ENCODE data around the gene CHAT.

The CHAT gene

DNA sequence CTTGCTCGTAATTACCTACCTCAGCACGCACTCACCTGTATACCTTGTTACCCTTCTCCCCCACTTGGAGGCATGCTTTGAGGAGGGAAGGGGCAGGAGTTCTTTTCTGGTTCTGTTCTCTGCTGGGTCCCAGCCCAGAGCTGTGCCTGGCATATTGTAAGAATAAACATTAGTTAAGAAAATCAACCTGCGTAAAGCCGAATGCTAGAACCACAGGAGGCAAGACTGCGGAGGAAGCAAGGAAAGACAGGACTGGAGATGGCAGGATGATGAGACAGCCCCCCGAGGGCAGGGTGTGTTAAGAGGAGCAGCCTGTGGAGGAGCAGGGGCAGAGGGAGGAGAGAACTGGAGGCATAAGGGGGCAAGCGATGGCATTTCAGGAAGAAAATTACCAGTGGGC is 75.1 kb downstream of the CHAT start:
- no peak for DNase-seq (ENCODE audit: low read depth)

- DNase-seq (ENCODE audit: low read depth) = no peak
Measured at GRCh38 chr10:49689882-49690510, 76.2 kb downstream of the CHAT start.

GRCh38 chr10:49690698-49691356 is 77.0 kb downstream of the CHAT start:
- DNase-seq (ENCODE audit: low read depth) = no peak

- DNase-seq (ENCODE audit: low read depth) = no peak
Measured at GRCh38 chr10:49691588-49691987, 77.8 kb downstream of the CHAT start.

- DNase-seq (ENCODE audit: low read depth) = no peak
Measured at GRCh38 chr10:49694466-49694865, 80.6 kb downstream of the CHAT start.

DNA sequence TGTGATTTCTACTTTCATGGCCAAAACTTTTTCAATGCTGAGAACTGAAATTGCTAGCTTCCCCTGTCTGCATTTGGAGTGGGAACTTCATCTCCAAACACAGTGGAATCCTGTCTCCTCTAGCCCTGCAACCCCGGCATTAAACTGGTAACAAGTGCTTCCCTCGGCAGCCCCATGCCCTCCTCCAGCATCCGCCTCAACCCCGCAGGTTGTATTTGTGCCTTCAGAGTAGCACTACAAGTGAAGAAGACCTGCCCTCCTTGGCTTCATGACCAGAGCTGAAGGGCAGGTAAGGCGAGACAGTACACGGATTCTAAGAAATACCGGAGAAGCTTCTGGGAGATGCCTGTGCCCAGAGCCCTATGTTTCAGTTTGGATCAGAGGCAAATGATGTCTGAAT is 82.5 kb downstream of the CHAT start:
- DNase-seq (ENCODE audit: low read depth) = no peak

- DNase-seq (ENCODE audit: low read depth) = no peak
Measured at GRCh38 chr10:49698679-49699078, 84.8 kb downstream of the CHAT start.

GRCh38 chr10:49700211-49700610 is 86.4 kb downstream of the CHAT start:
- DNase-seq (ENCODE audit: low read depth) = no peak

DNA sequence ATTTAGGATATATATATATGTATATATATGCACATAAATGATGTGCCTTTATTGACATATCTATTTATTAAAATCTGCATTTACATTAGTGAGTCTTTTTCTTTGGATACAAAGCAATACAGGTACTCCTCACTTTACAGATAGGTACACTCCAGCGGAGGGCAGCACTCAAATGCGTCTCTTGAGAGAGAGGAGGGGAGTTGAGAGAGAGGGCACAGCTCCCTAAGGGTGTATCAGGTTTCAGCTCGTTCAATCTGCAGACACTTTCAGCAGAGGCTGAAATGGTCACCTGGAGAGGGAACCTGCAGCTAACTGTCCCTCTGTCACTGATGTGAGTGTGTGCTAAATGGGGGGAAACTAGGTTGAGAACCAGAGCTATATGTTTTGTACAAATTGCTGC is 87.2 kb downstream of the CHAT start:
- DNase-seq (ENCODE audit: low read depth) = no peak

- no peak for DNase-seq (ENCODE audit: low read depth)
Measured at GRCh38 chr10:49707585-49707984, 93.7 kb downstream of the CHAT start.

DNA sequence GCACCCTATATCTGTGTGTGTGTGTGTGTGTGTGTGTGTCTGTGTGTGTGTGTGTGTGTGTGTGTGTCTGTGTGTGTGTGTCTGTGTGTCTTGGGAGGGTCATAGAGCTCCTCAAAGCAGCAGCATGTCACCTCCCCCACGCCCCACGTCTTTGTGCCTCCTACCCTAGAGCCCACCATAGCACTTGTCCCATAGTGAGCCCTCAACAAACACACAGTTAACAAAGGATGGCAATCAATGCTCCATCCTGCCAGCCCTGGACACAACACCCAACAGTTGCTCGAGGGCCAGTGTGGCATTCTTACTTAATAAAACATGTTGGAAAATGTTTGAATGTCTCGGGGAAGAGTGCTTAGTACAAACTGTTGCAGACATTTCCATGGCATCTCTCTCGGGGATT is 96.1 kb downstream of the CHAT start:
- no peak for DNase-seq (ENCODE audit: low read depth)

DNA sequence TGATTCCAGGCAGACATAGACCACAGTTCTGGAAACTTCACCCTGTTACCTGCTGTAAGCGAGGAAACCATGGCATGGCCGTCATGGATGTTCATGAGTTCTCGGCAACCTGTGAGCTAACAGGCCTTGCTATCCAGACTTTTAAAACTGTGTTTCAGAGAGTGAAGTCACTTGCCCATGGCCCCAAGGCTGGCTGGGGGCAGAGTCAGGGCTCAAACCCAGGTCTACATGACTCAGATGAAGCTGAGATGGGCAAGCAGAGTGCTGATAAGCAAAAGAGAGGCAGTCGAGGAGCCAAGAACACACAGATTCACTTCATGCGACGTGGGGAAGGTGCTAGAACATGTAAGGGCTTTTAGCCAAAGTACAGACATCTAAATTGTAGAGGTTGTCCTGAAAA is 97.1 kb downstream of the CHAT start:
- no peak for DNase-seq (ENCODE audit: low read depth)

GRCh38 chr10:49711481-49711880 is 97.6 kb downstream of the CHAT start:
- DNase-seq (ENCODE audit: low read depth) = no peak

- DNase-seq (ENCODE audit: low read depth) = no peak
Measured at GRCh38 chr10:49713266-49713665, 99.4 kb downstream of the CHAT start.
